SK-N-SH treated with all-trans-retinoic acid at 6 μM for 48 hours (cell line): ENCODE data around the gene HNF4A.

Experiments
- ATAC-seq: fragments of 200-7000 bp; cut with Tn5 transposase; 3 replicates; pipeline ENCODE4 v1.9.1; 2020; ENCODE audit warnings: mild to moderate bottlenecking, moderate library complexity
- ARNTL ChIP-seq: fragments of 450-650 bp; formaldehyde crosslinking; IDR thresholded peaks from 2 replicates; pipeline ENCODE4 v1.5.0; 2020; ENCODE audit warnings: low read depth, mild to moderate bottlenecking, moderate library complexity, borderline replicate concordance
- BACH2 ChIP-seq: fragments of 250-450 bp; sonication (Bioruptor Pico); IDR thresholded peaks from 2 replicates; pipeline ENCODE4 v1.9.0; 2021; ENCODE audit warnings: mild to moderate bottlenecking, borderline replicate concordance
- CSDC2 ChIP-seq: fragments of 250-450 bp; sonication (Bioruptor Pico); IDR thresholded peaks from 2 replicates; pipeline ENCODE4 v1.5.0; 2020; ENCODE audit warnings: mild to moderate bottlenecking, moderate library complexity
- ESRRG ChIP-seq: fragments of 250-450 bp; sonication (Bioruptor Pico); IDR thresholded peaks from 2 replicates; pipeline ENCODE4 v1.6.1; 2021; ENCODE audit warnings: mild to moderate bottlenecking
- GLIS3 ChIP-seq: fragments of 250-450 bp; sonication (Bioruptor Pico); IDR thresholded peaks from 2 replicates; pipeline ENCODE4 v1.5.0; 2020; ENCODE audit warnings: mild to moderate bottlenecking, moderate library complexity
- ISL1 ChIP-seq: fragments of 250-450 bp; sonication (Bioruptor Pico); IDR thresholded peaks from 2 replicates; pipeline ENCODE4 v2.1.2; 2022; ENCODE audit warnings: mild to moderate bottlenecking, moderate library complexity
- OSR1 ChIP-seq: fragments of 250-450 bp; sonication (Bioruptor Pico); IDR thresholded peaks from 2 replicates; pipeline ENCODE4 v1.8.0; 2022; ENCODE audit warnings: moderate library complexity, mild to moderate bottlenecking, inconsistent platforms
- PPARA ChIP-seq: fragments of 250-450 bp; sonication (Bioruptor Pico); IDR thresholded peaks from 2 replicates; pipeline ENCODE4 v1.5.0; 2020; ENCODE audit warnings: mild to moderate bottlenecking, borderline replicate concordance
- RARB ChIP-seq: fragments of 250-450 bp; sonication (Bioruptor Pico); IDR thresholded peaks from 2 replicates; pipeline ENCODE4 v1.8.0; 2021; ENCODE audit warnings: mild to moderate bottlenecking, moderate library complexity
- SNAI2 ChIP-seq: fragments of 250-450 bp; sonication (Bioruptor Pico); IDR thresholded peaks from 2 replicates; pipeline ENCODE4 v1.5.0; 2020; ENCODE audit warnings: mild to moderate bottlenecking, moderate library complexity
- TCF4 ChIP-seq: fragments of 250-450 bp; sonication (Bioruptor Pico); IDR thresholded peaks from 2 replicates; pipeline ENCODE4 v1.8.0; 2021; ENCODE audit warnings: mild to moderate bottlenecking, moderate library complexity, borderline replicate concordance
- TOX ChIP-seq: fragments of 250-450 bp; sonication (Bioruptor Pico); IDR thresholded peaks from 2 replicates; pipeline ENCODE4 v1.8.0; 2021; ENCODE audit warnings: mild to moderate bottlenecking, moderate library complexity, borderline replicate concordance
- ZC3H10 ChIP-seq: fragments of 250-450 bp; sonication (Bioruptor Pico); IDR thresholded peaks from 2 replicates; pipeline ENCODE4 v1.5.1; 2021; ENCODE audit warnings: mild to moderate bottlenecking, moderate library complexity
- ZFP3 ChIP-seq: fragments of 250-450 bp; sonication (Bioruptor Pico); IDR thresholded peaks from 2 replicates; pipeline ENCODE4 v1.5.0; 2020; ENCODE audit warnings: mild to moderate bottlenecking, moderate library complexity
- ZFP30 ChIP-seq: fragments of 450-650 bp; formaldehyde crosslinking; IDR thresholded peaks from 2 replicates; pipeline ENCODE4 v1.5.0; 2022; ENCODE audit warnings: mild to moderate bottlenecking, moderate library complexity
- ZNF565 ChIP-seq: fragments of 450-650 bp; formaldehyde crosslinking; conservative IDR thresholded peaks from 2 replicates; pipeline ENCODE4 v1.5.0; 2020; ENCODE audit warnings: low read depth, mild to moderate bottlenecking, moderate library complexity
- ZNF70 ChIP-seq: fragments of 450-650 bp; formaldehyde crosslinking; IDR thresholded peaks from 2 replicates; pipeline ENCODE4 v1.5.0; 2020; ENCODE audit warnings: mild to moderate bottlenecking, moderate library complexity
- ZNF8 ChIP-seq: fragments of 450-650 bp; formaldehyde crosslinking; IDR thresholded peaks from 2 replicates; pipeline ENCODE4 v1.5.0; 2020; ENCODE audit warnings: mild to moderate bottlenecking, moderate library complexity
- TF ChIP-seq, protein P1 (sequence below): fragments of 250-450 bp; sonication (Bioruptor Pico); IDR thresholded peaks from 2 replicates; pipeline ENCODE4 v1.5.1; 2020; ENCODE audit warnings: low read depth, mild to moderate bottlenecking, moderate library complexity
- TF ChIP-seq, protein P2 (sequence below): fragments of 250-450 bp; sonication (Bioruptor Pico); IDR thresholded peaks from 2 replicates; pipeline ENCODE4 v1.8.0; 2020; ENCODE audit warnings: mild to moderate bottlenecking, moderate library complexity, borderline replicate concordance
- TF ChIP-seq, protein P3 (sequence below): fragments of 250-450 bp; sonication (Bioruptor Pico); IDR thresholded peaks from 2 replicates; pipeline ENCODE4 v1.5.1; 2021; ENCODE audit warnings: mild to moderate bottlenecking, moderate library complexity
- TF ChIP-seq, protein P4 (sequence below): fragments of 250-450 bp; sonication (Bioruptor Pico); IDR thresholded peaks from 2 replicates; pipeline ENCODE4 v1.5.0; 2020; ENCODE audit warnings: mild to moderate bottlenecking, moderate library complexity

The HNF4A gene

DNA sequence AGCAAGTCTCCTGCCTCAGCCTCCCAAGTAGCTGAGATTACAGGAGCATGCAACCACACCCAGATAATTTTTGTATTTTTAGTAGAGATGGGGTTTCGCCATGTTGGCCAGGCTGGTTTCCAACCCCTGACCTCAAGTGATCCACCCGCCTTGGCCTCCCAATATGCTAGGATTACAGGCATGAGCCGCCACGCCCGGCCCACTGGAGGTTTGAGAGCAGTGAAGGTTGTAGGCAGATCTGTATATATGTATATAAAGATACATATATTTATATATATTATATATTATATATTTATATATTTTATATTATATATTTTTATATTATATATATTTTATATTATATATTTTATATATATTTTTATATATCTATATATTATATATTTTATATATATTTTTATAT lies 82.0 kb downstream of the HNF4A start:
- TF ChIP-seq ZNF565 (CRISPR knock-in tag) (no peak), CSDC2 (CRISPR knock-in tag) (no peak), SNAI2 (no peak), ZFP30 (CRISPR knock-in tag) (no peak), ISL1 (no peak)
- TF ChIP-seq, protein P1, sequence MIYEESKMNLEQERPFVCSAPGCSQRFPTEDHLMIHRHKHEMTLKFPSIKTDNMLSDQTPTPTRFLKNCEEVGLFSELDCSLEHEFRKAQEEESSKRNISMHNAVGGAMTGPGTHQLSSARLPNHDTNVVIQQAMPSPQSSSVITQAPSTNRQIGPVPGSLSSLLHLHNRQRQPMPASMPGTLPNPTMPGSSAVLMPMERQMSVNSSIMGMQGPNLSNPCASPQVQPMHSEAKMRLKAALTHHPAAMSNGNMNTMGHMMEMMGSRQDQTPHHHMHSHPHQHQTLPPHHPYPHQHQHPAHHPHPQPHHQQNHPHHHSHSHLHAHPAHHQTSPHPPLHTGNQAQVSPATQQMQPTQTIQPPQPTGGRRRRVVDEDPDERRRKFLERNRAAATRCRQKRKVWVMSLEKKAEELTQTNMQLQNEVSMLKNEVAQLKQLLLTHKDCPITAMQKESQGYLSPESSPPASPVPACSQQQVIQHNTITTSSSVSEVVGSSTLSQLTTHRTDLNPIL (CRISPR knock-in tag) = no peak
- TF ChIP-seq, protein P2, sequence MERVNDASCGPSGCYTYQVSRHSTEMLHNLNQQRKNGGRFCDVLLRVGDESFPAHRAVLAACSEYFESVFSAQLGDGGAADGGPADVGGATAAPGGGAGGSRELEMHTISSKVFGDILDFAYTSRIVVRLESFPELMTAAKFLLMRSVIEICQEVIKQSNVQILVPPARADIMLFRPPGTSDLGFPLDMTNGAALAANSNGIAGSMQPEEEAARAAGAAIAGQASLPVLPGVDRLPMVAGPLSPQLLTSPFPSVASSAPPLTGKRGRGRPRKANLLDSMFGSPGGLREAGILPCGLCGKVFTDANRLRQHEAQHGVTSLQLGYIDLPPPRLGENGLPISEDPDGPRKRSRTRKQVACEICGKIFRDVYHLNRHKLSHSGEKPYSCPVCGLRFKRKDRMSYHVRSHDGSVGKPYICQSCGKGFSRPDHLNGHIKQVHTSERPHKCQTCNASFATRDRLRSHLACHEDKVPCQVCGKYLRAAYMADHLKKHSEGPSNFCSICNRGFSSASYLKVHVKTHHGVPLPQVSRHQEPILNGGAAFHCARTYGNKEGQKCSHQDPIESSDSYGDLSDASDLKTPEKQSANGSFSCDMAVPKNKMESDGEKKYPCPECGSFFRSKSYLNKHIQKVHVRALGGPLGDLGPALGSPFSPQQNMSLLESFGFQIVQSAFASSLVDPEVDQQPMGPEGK (CRISPR knock-in tag) = no peak
- no peak for ATAC-seq

DNA sequence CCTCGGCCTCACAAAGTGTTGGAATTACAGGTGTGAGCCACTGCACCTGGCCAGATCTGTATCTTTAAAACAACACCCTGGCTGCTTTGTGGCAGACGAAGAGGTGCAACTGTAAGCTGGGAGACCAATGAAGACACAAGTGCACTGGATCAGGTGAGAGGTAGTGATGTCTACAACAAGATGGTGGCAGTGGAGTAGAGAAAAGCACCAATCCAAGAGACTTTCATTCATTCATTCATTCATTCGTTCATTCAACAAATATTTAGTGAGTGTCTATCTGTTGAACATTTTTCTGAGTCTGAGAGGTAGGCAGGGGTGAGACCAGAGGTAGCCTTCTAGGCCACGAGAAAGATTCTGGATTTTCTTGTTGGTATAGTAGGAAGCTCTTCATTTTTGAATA lies 83.3 kb downstream of the HNF4A start:
- TF ChIP-seq ZFP30 (CRISPR knock-in tag) (no peak), ARNTL (no peak), ZC3H10 (CRISPR knock-in tag) (no peak), ZNF8 (no peak), GLIS3 (no peak), SNAI2 (no peak), BACH2 (CRISPR knock-in tag) (no peak), TCF4 (CRISPR knock-in tag) (no peak), ZNF70 (CRISPR knock-in tag) (no peak), PPARA (CRISPR knock-in tag) (no peak), OSR1 (CRISPR knock-in tag) (no peak), ZNF565 (CRISPR knock-in tag) (no peak)
- TF ChIP-seq, protein P1 (CRISPR knock-in tag) = no peak
- TF ChIP-seq, protein P2 (CRISPR knock-in tag) = no peak
- TF ChIP-seq, protein P3, sequence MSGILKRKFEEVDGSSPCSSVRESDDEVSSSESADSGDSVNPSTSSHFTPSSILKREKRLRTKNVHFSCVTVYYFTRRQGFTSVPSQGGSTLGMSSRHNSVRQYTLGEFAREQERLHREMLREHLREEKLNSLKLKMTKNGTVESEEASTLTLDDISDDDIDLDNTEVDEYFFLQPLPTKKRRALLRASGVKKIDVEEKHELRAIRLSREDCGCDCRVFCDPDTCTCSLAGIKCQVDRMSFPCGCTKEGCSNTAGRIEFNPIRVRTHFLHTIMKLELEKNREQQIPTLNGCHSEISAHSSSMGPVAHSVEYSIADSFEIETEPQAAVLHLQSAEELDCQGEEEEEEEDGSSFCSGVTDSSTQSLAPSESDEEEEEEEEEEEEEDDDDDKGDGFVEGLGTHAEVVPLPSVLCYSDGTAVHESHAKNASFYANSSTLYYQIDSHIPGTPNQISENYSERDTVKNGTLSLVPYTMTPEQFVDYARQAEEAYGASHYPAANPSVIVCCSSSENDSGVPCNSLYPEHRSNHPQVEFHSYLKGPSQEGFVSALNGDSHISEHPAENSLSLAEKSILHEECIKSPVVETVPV (CRISPR knock-in tag) = no peak
- no peak for ATAC-seq

DNA sequence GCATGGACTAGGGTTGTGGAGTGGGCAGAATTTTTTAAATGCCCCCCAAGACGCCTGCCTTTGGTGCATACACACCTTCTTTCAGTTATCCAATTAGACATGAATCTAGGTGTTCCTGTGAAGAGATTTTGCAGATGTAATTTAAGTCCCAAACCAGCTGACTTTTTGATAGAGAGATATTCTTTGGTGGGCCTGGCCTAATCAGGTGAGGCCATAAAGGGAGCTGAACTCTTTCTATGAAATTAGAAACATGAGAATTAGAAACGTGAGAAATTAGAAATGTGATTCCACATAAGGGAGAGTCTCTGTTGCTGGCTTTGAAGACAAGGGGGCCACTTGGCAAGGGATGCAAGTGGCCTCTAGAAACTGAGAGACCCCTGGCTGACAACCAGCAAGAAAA lies 83.8 kb downstream of the HNF4A start:
- TF ChIP-seq ZNF565 (CRISPR knock-in tag) = no peak
- no peak for TF ChIP-seq BACH2 (CRISPR knock-in tag)
- TF ChIP-seq ZC3H10 (CRISPR knock-in tag) = no peak
- no peak for TF ChIP-seq ESRRG (CRISPR knock-in tag)
- no peak for TF ChIP-seq PPARA (CRISPR knock-in tag)
- TF ChIP-seq RARB (CRISPR knock-in tag) = no peak
- no peak for TF ChIP-seq GLIS3
- no peak for TF ChIP-seq ZFP3 (CRISPR knock-in tag)
- TF ChIP-seq ZNF8 = no peak
- TF ChIP-seq ZFP30 (CRISPR knock-in tag) = no peak
- TF ChIP-seq, protein P4, sequence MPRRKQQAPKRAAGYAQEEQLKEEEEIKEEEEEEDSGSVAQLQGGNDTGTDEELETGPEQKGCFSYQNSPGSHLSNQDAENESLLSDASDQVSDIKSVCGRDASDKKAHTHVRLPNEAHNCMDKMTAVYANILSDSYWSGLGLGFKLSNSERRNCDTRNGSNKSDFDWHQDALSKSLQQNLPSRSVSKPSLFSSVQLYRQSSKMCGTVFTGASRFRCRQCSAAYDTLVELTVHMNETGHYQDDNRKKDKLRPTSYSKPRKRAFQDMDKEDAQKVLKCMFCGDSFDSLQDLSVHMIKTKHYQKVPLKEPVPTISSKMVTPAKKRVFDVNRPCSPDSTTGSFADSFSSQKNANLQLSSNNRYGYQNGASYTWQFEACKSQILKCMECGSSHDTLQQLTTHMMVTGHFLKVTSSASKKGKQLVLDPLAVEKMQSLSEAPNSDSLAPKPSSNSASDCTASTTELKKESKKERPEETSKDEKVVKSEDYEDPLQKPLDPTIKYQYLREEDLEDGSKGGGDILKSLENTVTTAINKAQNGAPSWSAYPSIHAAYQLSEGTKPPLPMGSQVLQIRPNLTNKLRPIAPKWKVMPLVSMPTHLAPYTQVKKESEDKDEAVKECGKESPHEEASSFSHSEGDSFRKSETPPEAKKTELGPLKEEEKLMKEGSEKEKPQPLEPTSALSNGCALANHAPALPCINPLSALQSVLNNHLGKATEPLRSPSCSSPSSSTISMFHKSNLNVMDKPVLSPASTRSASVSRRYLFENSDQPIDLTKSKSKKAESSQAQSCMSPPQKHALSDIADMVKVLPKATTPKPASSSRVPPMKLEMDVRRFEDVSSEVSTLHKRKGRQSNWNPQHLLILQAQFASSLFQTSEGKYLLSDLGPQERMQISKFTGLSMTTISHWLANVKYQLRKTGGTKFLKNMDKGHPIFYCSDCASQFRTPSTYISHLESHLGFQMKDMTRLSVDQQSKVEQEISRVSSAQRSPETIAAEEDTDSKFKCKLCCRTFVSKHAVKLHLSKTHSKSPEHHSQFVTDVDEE = no peak
- TF ChIP-seq TOX = no peak
- ATAC-seq = no peak
